A673 (cell line): ENCODE results near the gene FTO.

Experiments used
- CTCF ChIP-seq: fragments of 300-800, 200-600 bp; sonication (generic); conservative IDR thresholded peaks from 2 replicates; pipeline ENCODE4 v1.5.1; 2017; ENCODE audit warnings: low read depth, mild to moderate bottlenecking, antibody characterized with exemption, low read length, moderate library complexity, mixed read lengths
- EZH2 ChIP-seq: fragments of 200-600 bp; sonication (generic); IDR thresholded peaks from 2 replicates; pipeline ENCODE4 v1.6.1; 2017; ENCODE audit warnings: borderline replicate concordance, low read depth, mild to moderate bottlenecking, mixed read lengths, antibody characterized with exemption, low read length; ENCODE audit not compliant: poor library complexity, severe bottlenecking

- TF ChIP-seq CTCF = no peak
- no peak for TF ChIP-seq EZH2
These were observed 402.1 kb downstream of the FTO start for GRCh38 chr16:54106057-54106456.
